ENCODE data around the gene LTF.
A peak's percentile ranks its signal among the peaks of the same experiment; 100 is the strongest.

Gene LTF

GRCh38 chr3:46490338-46491084 lies 25.8 kb upstream of the LTF start:
- no peak for DNase-seq (ENCODE audit: low spot score)

- DNase-seq (ENCODE audit: low spot score) = no peak
Observed at GRCh38 chr3:46489875-46490274, 25.2 kb upstream of the LTF start.

GRCh38 chr3:46489381-46489780 lies 24.7 kb upstream of the LTF start:
- DNase-seq (ENCODE audit: low spot score) = no peak

- DNase-seq (ENCODE audit: low spot score) = peak; percentile 92
Observed at GRCh38 chr3:46488735-46489361, 24.1 kb upstream of the LTF start.

- DNase-seq (ENCODE audit: low spot score) = no peak
Observed at GRCh38 chr3:46485779-46486175, 21.1 kb upstream of the LTF start.

GRCh38 chr3:46484911-46485778 lies 20.4 kb upstream of the LTF start:
- DNase-seq (ENCODE audit: low spot score) = no peak

GRCh38 chr3:46484388-46484787 lies 19.7 kb upstream of the LTF start:
- no peak for DNase-seq (ENCODE audit: low spot score)

- DNase-seq (ENCODE audit: low spot score) = no peak
Observed at GRCh38 chr3:46483825-46484224, 19.1 kb upstream of the LTF start.

- DNase-seq (ENCODE audit: low spot score) = no peak
Observed at GRCh38 chr3:46482632-46483350, 18.1 kb upstream of the LTF start.

- no peak for DNase-seq (ENCODE audit: low spot score)
Observed at GRCh38 chr3:46481636-46482035, 16.9 kb upstream of the LTF start.

- no peak for DNase-seq (ENCODE audit: low spot score)
Observed at GRCh38 chr3:46480491-46481195, 15.9 kb upstream of the LTF start.

GRCh38 chr3:46479696-46480095 lies 15.0 kb upstream of the LTF start:
- DNase-seq (ENCODE audit: low spot score) = no peak

GRCh38 chr3:46479021-46479420 lies 14.3 kb upstream of the LTF start:
- DNase-seq (ENCODE audit: low spot score) = no peak

GRCh38 chr3:46478341-46478740 lies 13.6 kb upstream of the LTF start:
- no peak for DNase-seq (ENCODE audit: low spot score)

- DNase-seq (ENCODE audit: low spot score) = no peak
Observed at GRCh38 chr3:46477756-46478155, 13.1 kb upstream of the LTF start.

GRCh38 chr3:46477145-46477544 lies 12.4 kb upstream of the LTF start:
- no peak for DNase-seq (ENCODE audit: low spot score)

- DNase-seq (ENCODE audit: low spot score) = no peak
Observed at GRCh38 chr3:46472736-46473135, 8.0 kb upstream of the LTF start.

- DNase-seq (ENCODE audit: low spot score) = no peak
Observed at GRCh38 chr3:46471371-46471914, 6.7 kb upstream of the LTF start.

GRCh38 chr3:46470831-46471230 lies 6.1 kb upstream of the LTF start:
- DNase-seq (ENCODE audit: low spot score) = no peak

GRCh38 chr3:46469680-46470357 lies 5.1 kb upstream of the LTF start:
- no peak for DNase-seq (ENCODE audit: low spot score)
